HG02678 (cell line): ENCODE data around the gene QRICH2.
"Not testable (repeated sequence)": the region's sequence is repeated elsewhere in the genome, so short reads cannot be mapped to it uniquely, and the experiment has no call there.

Experiments used
- ATAC-seq: cut with Tn5 transposase; IDR thresholded peaks from one replicate; pipeline ENCODE4 v1.9.1; 2021; ENCODE audit warnings: mild to moderate bottlenecking, moderate library complexity; ENCODE audit not compliant: unreplicated experiment

The QRICH2 gene

GRCh38 chr17:76252040-76252954 lies 55.8 kb downstream of the QRICH2 start:
- peak; percentile 62 for ATAC-seq

GRCh38 chr17:76251478-76252039 lies 56.5 kb downstream of the QRICH2 start:
- ATAC-seq, result no peak

- ATAC-seq, result no peak
Observed at GRCh38 chr17:76250141-76250540, 57.9 kb downstream of the QRICH2 start.

- no peak for ATAC-seq
Observed at GRCh38 chr17:76248013-76248782, 59.9 kb downstream of the QRICH2 start.

GRCh38 chr17:76247304-76247703 lies 60.8 kb downstream of the QRICH2 start:
- no peak for ATAC-seq

- peak; percentile 98 for ATAC-seq
Observed at GRCh38 chr17:76246080-76247066, 61.7 kb downstream of the QRICH2 start.

GRCh38 chr17:76244721-76245120 lies 63.4 kb downstream of the QRICH2 start:
- ATAC-seq, result not testable (repeated sequence)

GRCh38 chr17:76243826-76244679 lies 64.0 kb downstream of the QRICH2 start:
- no peak for ATAC-seq

GRCh38 chr17:76241691-76242255 lies 66.3 kb downstream of the QRICH2 start:
- no peak for ATAC-seq

- ATAC-seq, result no peak
Observed at GRCh38 chr17:76241204-76241538, 66.9 kb downstream of the QRICH2 start.

- peak; percentile 78 for ATAC-seq
Observed at GRCh38 chr17:76240461-76241203, 67.4 kb downstream of the QRICH2 start, which contains the start of gene RNF157. Gene RNF157 (minus strand): TSS chr17:76240493. CDS start chr17:76240240, 253 bp downstream.

- ATAC-seq, result peak; percentile 18
Observed at GRCh38 chr17:76239538-76240274, 68.4 kb downstream of the QRICH2 start.

- ATAC-seq, result no peak
Observed at GRCh38 chr17:76238847-76239537, 69.1 kb downstream of the QRICH2 start.

- ATAC-seq, result no peak
Observed at GRCh38 chr17:76237859-76238313, 70.2 kb downstream of the QRICH2 start.

- ATAC-seq, result no peak
Observed at GRCh38 chr17:76236603-76237002, 71.5 kb downstream of the QRICH2 start.

GRCh38 chr17:76235883-76236282 lies 72.2 kb downstream of the QRICH2 start:
- ATAC-seq, result no peak

- ATAC-seq, result no peak
Observed at GRCh38 chr17:76234354-76234679, 73.8 kb downstream of the QRICH2 start.
